NCI-H128 (cell line): ENCODE data around the gene LEF1.
A peak's percentile ranks its signal among the peaks of the same experiment; 100 is the strongest.

Experiments
- DNase-seq: peaks from one replicate; lab custom pipeline; 2025; ENCODE audit not compliant: unreplicated experiment; lab: John Stamatoyannopoulos, UW

Gene LEF1

DNA sequence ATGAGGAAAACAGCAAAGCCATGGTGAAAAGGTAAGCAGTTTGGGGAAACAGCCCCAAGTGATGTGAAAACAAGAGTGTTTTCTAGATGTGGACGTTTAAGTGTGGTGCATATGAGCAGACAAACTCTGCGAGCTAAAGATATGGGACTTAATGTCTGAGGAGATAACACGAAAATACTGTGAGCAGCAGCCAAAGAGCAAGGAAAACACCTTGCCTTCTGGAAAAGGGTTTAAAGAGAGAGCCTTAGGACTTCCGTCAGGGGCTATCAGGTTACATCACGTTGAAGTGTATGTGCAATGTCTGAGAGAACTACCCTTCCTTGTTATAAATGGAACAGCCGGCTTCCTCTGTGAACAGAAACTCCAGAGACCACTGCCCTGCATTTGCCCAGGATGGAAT, 54.2 kb downstream of the LEF1 start:
- DNase-seq, result no peak

DNA sequence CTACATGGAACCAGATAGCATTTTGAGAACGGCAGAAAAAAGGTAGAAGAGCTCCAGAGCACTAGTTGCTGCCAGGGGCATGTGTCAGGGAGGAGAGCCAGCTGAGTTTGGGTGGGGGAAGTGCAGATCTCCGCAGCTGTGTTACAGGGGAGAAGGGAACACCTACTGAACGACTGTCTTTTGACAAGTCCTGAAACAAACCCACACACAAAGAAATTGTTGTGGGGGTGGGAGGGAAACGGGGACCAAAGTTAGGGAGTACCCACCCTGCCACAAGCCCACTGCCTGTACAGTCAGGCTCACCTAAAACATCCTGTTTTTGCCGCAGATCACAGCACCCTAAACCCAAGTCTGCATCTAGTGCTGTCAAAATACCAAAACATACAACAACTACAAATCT, 55.5 kb downstream of the LEF1 start:
- DNase-seq, result no peak

DNA sequence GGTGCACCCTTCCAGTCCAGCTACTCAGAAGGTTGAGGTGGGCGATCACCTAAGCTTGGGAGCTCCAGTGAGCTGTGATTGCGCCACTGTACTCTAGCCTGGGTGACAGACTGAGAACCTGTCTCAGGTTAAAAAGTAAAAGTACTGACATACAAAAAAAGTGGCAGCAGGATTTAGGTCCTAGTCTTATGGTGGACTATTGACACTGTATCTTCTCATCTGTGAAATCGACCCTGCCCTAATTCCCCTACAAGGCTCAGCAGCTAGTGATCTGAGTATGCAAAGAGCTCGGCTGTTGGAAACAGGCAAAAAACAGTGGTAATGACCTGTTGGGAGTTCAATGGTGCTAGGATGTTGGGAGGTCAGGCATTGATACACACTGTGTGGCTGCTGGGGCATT, 57.0 kb downstream of the LEF1 start:
- no peak for DNase-seq

DNA sequence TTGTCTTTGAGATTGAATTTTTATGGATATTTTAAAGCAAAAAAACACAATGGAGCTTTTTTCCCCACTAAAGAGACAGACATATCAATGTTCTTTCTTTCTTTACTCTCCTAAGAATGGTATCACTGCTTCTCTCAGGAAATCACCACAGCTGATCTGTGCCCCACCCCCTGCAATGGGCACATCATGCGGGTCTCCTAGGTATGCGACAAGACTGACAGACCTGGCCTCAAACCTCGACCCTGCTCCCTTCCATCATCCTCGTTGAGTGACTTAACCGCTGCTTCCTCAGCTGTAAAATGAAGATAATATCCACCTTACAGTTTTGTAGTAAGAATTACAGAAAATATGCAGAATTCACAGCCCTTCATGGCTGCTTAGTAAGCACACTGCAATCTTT, 58.3 kb downstream of the LEF1 start:
- no peak for DNase-seq

DNA sequence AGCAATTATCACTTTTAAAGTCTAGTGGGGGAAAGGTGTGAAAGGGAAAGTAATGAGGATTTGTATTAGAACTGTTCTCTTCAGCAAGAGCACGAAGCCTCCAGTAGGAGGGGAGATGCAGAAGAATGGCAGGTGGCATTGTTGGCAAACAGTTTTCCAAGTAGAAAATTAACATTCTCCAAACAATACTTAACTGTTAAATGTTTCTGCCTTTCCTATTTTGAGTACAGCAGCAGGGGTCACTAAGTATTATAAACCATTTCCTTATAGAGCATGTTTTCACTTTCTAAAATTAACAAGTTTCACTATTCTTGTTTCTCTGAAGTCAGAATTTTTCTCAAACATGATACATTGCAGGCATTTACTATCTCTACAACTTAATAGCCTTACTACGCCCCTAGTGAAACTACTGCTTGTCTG, 58.7 kb downstream of the LEF1 start:
- no peak for DNase-seq

DNA sequence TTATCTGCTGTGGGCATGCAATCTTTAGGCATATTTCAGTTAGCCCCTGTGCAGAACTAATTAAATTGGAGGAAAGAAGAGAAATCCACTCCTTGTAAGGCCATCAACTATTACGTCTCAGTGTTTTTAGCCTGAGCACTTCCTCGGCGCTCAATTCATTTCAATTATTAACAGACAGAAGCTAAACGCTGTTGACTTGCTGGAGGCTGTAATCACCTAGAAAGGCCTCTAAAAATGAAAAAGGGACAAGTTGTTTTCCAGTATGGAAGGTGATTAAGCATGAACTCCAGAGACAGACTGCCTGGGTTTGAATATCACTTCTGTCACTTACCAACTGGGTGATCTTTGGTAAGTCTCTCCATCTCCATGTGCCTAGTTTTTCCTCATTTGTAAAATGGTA, 59.6 kb downstream of the LEF1 start:
- DNase-seq, result no peak

DNA sequence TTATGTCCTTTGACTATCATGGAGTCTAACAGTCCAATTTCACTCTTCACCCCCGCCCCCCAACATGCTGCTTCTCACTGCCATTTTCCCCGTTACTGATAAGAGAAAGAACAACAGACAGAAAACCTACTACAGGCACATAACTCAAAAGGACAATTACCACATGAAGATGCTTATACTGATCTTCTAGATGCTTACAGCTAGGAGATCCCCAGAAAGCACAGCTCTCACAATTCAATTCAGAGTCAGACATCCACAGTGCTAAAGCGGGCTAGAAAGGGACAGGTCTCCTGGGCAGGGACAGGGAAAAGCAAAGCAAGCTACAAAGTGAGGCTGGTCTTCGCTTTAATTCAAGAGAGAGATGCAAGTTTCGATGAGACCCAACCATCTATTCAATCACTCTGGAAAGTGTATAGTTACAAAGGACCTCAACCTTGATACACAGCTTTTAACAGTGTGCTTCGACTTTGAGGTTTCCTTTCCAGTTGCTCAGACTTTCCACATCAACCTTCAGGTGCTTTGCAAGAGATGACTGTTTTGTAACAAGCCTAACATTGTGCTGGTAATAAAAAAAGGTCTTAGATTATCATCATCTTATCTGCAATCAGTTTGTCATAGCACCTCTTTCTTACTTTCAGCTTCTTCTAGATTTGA, 60.9 kb downstream of the LEF1 start:
- no peak for DNase-seq

DNA sequence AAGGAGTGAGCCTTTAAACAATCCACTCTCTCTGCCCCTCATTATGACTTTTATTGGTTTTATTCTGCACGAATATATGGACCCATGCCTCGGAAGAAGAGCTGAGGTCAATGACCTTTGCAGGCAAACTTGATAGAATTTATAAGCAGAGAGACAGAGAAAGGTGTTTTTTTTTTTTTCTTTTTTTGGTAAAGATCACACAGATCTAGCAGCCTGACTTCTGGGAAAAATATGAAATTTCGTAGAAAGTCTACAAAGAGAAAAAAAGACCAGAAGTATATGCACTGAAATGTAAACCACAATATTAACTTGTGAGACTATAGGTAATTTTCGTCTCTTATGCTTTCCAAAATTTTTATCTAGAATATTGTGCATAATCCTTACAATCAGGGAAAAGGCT, 61.6 kb downstream of the LEF1 start:
- no peak for DNase-seq

DNA sequence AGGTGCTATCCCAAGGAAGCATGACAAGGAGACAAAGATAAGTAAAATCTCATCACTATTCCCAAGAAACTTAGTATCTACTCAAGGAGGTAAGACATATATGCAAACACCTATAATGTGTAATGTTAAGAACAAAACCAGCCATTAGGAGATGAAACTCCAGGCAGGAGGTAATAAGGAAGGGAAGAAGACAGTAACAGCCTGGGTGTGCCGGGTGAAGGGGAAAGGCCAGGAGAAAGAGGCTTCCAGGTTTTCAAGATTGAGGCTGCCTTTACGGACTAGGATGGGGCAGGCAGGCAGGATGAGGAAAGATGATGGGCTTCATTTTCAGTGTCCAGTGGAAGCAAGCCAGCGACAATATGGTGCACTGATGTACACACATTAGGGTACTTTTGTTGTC, 62.5 kb downstream of the LEF1 start:
- DNase-seq, result no peak

DNA sequence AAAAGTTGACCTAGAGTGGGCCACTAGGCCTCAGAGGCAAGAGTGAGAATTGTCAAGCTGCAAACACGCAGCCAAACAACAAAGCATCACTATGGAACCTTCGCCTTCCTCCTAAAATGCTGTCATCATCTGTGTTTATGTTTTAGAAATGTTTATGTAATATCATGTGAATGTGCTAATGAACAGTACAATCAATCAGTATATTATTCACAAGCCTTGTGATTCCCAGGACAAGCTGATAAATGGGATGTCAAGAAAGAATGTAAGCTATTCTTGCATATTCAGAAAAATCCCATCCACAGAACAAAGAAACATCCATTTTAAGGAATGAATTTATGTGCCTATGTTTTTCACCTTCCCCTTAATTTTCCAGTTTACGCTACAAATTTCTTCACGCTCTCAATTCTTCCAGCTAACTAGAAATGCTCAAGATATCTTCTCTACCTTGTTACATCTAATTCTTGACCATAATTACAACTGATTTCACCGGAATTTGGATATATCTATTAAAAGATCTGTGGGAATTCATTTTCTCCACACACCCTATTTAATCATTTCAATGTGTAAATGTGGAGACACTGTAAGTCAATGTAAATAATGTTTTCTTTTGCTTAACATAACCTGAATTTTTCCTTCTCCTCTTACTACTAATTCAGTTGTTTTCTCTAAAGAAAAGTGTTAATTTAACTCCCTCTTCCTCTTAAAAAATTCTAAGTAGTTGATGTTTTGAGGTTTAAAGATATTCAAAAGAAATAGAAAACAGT, 65.5 kb downstream of the LEF1 start:
- DNase-seq, result no peak

DNA sequence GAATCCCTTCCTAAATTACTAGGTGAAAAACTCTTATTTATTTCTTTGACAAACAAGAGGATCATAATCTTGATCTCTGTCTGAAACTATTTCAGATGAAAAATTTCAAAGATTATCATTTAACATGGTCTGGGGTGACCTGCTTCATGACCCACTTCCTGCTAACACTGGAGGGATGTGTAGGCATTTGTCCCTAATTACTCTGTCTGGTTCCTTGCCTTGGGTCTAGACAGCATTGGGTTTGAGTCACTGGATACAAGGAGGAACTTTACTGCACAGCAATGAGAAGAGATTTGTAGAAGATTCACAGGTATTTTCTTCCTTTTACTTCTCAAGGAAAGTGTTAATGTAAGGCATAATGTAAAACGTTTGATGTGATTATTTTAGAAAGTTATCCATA, 67.9 kb downstream of the LEF1 start:
- no peak for DNase-seq

DNA sequence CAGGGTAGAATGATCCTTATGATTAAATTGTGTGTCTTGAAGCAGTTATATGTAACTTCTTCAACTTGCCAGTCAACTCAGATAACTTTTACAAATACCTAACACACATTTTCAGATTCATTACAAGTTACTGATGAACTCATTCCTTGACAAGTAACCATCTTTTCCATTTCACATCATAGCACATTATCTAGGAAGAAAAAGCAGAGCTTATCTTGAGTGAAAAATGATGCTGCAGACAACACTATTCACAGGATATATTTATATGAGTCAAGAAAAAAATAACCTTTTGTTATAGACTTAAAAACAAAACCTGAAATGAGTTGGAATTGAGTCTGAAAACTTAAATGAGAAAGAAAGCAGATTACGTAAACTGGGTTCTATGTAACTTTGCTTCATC, 68.9 kb downstream of the LEF1 start:
- DNase-seq, result no peak

DNA sequence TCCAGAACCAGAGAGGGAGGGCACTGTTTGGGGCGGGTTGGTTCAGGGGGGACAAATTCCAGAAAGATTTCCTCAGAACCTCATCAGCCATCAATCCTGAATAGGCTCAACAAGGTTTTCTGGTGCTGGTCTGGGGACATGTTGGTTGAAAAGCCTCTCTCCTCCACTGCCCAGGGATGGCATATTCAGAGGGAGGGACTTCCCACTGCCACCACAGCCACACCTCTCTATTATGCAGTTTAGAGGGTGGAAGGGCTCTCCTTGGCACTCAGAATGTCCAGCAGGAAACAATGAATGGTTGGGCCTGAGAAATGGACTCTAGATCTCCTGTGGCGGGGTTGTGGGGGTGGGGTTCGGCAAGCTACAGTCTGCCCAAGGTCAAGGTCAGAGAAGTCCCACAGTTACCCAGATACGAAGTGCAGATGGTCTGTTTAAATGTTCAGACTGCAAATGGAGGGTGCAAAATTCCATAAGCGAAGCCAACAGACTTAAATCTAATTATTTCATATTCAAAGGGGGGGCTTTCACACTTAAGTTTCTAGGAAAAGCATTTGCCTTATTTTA, 70.7 kb downstream of the LEF1 start:
- DNase-seq, result no peak

DNA sequence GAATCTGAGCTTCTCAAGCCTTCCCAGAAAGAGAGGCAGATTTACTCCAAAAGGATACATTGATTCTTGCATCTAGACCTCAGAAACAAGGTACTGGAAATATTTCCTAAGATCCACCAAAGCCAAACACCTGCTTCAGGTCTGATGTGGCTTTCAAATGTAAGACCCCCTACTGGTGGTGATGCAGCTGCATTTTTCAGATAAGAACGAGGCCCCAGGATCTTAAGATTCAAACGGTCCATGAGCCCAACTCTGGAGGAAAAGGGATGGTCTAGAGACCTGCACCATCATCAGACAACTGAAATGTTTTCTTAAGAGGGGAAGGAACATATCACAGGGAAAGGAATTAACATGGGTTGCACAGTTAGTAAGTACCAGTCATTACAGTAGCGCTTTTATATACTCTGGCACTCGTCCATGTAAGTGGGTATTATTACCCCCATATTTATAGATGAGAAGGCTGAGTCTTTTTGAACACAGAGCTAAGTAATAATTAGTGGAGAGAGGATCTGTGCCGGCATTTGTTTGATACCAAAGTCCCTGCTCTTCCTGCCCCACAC, 73.7 kb downstream of the LEF1 start:
- no peak for DNase-seq

DNA sequence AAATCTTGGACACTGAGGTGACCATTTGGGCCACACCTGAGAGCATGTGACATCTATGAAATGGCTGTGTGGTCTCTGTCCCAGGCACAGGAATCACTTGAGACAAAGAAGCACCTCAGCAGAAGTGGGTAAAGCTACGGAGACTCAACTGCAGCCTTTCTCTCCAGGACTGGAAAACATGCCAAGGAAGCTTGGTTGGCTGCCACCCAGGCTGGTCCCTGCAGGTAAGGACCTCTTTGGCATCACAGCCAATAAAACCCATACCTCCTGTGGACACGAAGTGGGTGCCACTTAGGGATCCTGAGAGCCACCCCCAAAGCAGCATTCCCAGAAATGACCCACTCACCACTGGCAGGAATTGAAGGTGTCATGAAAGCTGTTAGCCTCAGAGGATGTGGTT, 74.6 kb downstream of the LEF1 start:
- DNase-seq, result no peak

DNA sequence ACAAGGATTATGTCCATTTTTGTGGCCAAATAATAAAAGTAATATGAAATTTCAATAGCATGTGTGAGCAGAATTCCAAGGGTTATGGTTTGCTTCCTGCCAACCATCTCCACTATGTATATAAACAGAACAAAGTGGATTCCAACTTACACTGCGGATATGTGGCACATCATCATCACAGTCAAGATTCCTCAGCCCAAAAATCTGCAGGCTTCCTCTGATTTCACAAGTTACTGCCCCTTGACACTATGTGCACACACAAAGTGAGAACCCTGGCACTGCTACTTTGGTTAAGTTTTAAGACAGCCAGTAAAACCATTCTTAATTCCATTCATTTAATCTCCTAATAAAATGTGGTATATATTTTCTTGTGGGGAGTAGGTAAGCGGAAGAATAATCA, 76.4 kb downstream of the LEF1 start:
- DNase-seq, result no peak

DNA sequence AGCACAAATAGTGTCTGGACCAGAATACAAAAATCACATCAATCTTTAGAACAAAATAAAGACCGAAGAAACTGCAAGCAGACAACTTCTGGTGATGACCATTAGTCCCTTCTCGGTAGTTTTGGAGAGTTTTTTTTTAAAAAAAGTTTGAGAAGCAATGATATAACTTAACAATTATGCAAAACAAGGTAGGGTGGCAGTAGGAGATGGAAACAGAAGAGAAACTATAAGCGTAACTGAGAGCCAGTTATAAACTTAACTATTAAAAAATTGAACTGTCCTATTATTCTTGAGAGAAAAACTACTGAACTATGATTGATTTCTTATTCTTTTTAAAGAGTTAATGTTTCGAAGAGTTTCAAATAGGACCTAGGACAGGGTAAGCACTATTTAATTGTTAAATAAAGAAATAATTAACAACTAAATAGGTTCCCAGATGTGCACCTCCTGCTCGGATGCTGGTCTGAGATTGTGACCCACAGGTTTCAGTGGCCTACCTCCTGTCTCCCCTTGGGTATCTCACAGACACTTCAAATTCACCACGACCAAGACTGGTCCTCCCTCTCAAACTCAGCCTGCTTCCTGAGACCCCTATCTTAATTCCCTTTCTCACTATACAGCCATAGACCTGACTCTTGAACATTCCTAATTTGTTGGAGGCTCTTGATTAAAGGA, 81.3 kb downstream of the LEF1 start:
- no peak for DNase-seq

DNA sequence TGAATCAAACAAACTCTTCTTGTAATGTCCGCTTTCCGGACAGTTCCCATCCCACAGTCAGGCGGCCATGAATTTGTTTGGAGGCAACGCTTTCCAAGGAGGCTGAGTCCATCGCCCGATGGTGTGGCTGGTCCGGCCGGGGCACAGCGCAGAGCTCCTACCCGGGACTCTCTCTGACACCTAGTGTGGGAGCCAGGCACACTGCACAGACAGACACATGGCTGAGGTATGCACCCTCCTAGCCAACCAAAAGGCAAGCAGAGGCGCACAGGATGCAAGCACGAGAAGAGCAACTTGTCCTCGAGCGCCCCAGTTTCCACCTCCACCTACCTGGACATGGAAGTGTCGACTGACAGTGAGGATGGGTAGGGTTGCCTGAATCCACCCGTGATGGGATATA, 87.5 kb downstream of the LEF1 start:
- no peak for DNase-seq

DNA sequence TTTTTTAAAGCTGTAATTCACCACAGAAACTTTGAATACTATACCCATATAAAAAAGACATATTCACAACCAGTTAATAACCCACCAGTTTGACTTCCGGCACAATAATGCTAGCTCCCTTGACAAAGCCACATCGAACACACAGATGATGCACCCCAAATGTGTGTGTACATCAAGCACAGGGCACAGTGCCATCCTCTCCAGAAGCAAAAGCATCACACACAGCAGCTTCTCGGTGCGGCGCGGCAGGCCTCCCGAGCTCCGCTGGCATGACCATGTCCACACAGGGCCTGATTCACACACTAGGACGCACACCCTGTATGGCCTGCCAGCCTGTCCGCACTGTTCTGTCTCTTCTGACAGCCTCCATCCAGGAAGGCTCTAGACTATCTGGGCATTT, 88.0 kb downstream of the LEF1 start:
- no peak for DNase-seq

DNA sequence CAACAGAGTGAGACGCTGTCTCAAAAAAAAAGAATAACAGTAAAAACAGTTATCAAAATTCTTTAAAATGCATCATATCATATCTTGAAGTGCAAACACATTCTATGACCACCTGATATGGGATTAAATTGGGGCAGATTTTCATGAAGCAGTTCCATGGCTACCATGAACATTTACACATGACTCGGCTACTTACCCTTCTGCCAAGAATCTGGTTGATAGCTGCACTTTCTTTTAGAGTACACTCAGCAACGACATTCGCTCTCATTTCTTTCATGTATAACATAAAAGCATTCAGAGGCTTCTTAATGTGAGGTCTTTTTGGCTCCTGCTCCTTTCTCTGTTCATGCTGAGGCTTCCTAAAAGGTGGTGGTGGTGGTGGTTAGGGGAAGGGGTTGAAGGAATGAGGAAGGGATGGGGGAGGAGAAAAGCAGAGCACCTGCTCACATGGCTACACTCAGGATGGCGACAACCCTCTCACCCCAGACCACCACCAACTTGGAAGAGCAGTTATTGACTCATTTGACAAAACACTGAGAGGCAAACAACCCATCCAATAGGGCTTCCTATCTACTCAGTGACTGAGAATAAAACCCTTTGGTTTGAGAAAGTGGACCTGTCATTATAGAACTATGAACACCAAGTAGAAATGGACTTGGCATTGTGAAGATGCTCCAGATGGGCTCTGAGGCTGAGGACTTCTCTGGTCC, 90.6 kb downstream of the LEF1 start:
- DNase-seq, result no peak

DNA sequence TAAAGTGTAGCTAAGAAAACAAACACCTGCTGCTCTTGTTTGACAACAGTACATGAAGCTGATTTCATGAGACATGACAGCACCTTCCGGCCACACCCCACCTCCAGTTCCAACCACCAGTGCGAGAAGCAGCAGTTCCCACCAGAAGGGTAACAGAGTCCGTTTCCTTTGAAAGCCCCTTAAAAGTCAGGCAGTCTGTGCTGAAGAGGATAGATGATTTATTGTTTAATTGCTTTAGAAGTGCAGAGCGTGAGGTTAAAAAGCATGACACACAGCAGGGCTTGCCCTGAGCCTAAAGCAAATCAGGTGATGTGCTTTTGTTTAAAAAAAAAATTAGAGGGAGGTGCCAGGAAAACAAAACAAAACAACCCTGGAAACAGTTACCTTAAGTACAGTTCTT, 96.4 kb downstream of the LEF1 start:
- peak; percentile 7 for DNase-seq
